GM04504 (cell line): Measurements from ENCODE around the gene TASOR2.

Source experiments
- DNase-seq: peaks from one replicate; pipeline ENCODE4 v3.0.0-alpha.2; 2012; ENCODE audit warnings: low read depth

TASOR2 gene

DNA sequence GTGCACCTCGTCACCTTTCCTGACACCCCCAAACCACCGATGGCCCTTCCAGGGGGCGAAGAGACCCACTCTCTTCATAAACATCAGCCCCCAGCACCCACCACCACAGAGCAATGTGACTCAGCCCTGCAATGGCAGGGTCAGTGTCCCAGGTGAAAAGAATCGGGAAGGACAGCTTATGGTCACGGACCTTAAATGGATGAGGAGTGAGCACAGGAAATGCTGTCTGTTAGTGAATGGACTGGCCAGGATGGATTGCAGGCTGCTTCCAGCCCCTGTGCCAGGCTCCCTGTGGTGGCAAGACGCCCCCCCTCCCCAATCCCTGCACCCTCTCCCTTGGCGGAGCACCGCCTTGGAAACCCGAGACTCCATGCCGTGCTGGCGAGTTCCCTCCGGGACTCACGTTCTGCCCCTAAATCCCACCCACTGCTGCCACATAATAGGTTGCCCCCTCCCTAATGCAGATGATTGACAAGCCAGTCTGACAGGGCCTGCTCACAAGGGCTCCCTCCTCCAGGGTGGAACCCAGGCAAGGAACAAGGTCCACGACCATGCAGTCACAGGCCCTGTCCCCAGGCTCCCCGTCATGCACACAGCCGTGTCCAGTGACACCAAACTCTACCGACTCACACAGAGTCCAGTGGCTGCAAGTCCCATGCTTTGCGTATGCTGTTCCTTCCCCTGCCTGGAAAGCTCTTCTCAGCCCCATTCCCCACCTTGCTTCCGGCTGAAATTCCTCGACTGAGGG lies 25.6 kb upstream of the TASOR2 start:
- no peak for DNase-seq

DNA sequence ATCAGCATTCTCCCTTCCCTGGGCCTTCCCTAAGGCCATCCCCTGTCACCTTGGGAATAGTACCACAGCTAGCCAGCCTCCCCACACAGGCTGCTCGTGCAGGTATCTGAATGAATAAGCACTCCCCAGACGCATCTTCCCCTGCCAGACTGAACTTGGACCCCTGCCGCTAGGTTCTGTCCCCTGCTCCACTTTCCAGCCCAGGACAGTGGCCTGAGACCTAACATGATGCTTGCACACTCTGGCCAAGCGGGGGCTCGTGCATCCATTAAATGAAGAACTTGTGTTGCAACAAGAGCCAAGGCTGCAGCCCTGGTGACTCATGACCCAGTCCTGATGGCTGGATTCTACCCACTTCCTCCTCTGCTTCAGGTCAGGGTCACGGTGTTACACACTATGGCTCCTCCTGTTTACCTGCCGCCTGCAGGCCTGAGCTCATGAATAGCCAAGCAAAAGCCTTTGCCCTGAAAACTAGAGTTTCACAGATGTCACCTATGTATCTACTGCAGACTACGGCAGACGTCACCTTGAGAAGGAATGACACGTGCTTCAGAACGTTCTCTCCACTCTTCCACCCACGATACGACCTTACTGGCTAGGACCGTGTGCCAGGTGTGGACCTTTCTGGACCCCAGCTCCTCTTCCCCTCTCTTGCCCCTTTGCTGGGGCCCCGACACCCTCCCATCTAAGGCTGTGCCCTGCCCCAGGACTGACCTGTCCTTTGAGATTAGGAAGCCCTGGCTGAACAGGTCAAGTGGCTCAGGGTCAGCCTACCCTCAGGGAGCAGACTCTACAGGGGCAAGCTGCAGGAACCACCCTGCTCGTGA lies 24.7 kb upstream of the TASOR2 start:
- peak; percentile 32 for DNase-seq

DNA sequence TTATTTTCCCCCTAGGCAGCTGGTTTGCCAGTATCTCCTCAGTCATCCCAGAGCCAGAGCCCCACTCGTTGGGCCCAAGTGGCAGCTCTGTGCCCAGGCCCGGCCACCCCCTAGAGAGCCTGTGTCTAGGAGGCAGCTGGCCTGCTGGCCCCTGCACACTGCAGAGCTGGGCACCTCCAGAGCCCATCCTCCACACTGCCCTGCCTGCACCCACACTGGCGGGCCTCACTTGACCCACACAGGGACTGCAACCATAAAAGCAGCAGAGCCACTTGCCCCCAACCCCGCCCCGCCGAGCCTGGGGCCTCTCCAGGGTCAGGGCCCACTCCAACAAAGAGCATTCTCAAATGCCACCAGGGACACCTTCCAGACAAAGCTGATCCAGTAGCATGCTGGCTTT lies 23.6 kb upstream of the TASOR2 start:
- no peak for DNase-seq

DNA sequence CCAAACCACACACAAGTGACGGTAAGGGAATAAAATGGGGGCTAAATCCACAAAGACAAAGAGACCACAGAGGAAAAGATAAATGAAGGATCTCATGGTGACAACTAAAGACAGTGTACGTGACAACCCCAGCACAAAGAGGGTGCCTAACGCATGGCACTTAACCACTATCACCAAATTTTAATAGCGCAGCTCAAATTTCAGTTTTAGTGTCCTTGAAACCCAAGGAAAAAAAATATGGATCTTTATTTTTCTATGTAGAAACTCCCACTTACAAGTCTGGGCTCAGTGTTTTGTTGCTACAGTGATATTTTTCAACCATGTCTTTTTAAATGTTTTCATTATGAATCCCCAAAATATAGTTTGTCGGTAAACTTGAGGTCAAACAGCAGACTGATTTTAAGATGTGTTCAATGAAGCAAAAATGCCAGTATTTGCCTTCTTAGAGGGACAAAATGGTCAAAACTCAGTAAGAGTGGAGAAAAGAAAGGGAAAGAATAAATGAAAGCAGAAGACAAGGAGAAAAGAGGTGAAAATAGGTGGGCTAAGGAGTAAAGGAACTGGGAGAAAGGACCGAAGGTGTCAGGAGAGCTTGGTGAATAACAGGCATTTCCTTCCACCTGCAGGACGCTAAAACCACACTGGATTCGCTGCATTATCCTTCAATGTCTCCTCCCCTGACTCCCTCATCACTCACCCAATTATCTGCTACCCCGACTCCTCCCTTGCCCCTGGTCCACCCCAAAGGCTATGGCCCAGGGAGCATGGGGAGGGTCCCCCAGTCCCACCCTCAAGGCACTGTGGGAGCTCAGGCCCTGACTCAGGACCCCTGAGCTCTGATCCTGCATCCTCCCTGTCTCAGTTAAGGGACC lies 21.7 kb upstream of the TASOR2 start:
- DNase-seq: no peak

DNA sequence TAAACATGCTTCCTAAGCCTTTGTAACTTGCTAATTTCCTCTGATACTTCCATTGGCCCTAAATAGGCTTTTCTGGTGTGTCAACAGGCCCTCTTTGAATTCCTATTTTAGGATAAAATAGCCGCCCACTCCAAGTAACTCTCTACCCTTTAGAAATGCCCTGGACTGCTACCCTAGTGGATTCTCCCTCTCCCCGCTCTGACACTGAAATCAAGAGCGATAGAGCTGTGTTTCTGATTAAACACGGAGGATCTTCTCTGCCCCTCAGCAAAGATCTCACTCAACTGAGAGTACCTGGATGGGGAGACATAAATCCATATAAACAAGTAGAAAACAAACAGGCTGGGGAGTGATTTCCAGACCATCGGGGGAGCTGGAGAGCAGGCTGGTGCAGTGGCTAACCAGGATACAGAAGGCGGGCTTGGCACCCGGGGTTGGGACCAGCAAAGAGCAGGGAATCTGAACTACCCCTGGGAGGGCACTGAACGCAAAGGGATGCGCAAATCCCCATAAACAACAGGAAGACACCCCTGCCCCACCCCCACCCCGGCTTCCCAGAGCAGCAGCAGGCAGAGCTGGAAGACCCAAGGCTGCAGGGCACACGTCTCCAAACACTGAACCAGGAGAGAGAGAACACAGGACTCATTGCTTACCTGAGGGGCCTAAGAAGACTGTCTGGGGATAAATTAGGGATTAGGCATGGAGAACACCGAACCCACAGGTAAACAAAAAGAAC lies 20.8 kb upstream of the TASOR2 start:
- no peak for DNase-seq

DNA sequence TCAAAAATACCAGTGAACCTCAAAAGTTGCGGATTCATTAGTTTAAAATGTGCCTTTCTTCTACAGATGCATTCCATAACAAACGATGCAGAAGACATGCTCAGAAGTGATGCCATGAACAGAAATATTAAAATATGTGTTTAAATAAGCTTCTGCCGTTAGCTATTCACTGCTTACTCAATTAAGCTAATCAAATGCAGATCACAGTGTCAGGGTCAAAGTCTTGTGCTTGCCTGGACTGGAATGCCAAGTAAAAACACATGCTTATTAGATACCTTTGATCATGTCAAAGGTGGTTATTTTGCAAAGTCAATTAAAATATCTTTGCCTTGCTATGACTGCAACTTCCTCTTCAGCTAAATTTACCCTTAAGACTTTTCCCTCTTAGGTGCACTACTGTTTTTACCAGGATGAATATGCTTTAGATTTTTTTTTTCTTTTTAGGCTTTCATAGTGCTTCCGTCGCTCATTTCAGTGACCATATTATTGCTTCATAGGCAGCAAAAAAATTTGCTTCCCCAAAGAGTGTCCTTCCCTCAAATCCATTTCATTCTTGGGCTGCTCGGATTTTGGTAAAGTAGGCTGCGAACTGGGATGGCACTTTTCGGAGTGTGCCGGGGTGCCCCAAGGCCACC lies 19.1 kb upstream of the TASOR2 start:
- DNase-seq: no peak

DNA sequence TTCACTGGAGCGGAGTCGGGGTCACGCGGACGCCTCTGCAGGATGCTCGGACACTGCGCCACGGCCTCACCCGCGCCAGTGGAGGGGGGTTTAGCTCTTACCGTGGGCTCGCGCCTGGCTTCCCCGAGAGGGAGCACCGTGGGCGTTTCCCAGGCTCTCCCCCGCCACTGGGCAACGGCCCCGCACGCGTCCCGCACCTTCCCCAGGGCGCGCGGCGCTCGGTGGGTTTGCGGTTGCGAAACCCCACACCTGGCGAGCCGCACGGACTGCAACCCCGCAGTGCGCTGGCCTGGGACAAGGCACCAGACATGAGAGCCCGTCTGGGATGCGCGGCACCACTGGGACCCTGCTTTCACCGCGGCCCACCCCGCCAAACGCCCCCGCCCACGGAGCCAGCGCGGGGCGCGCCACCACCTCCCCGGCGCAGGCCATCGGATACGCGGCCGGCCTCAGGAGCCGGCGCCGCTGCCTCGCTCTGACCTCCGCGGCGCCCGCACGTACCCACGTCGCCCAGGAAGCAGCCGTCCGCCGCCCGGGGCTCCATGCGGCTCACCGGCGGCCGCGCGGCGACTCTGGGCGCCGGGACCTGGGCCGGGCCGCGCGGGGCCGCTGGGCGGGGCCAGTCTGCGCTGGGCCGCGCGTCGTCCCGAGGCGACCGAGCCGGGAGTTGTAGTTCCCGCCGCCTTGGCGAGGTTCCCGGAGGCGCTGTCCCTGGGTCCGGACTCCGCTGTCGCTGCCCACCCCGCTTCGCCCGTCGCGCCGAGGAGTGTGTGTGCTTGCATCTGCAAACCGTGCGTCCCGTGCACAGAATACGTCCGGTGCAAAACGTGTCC lies 18.4 kb upstream of the TASOR2 start, which contains the start of gene ASB13:
ASB13 (minus strand) TSS at position 588 of the 833 bp plus-strand sequence; CDS start at position 544, 44 bp downstream.
- no peak for DNase-seq

DNA sequence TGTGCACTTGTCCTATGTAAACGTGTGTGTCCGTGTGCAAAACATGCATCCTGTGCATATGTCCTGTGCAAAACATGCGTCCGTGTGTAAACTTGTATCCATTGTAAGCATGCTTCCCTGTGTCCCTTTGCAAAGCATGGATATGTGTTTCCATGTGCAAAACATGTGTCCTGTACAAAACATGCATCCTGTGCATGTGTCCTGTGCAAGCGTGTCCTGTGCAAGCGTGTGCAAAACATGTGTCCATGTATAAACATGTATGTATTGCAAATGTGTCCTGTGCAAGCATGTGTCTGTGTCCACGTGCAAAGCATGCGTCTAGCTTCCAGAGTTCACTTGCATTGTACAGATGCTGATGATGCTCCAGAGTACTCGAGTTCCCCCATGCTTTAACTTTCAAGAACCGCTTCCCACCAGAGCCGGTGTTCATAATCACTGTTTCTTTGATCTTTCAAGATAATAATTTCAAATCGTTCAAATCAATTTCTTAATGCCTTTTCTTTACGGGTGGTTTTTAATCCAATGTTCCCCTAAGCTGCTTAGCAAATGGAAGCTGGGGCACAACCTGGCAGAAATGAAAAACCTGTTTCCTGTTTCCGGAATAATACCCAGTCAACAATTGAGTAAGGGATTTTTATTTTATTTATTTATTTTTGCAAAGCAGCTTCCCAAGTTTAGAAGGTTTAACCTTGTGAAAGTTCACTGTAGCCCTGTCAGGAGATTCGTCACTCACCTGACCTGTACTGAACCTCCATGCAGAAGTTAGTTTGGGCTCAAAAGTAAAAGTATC lies 17.6 kb upstream of the TASOR2 start:
- DNase-seq: no peak

DNA sequence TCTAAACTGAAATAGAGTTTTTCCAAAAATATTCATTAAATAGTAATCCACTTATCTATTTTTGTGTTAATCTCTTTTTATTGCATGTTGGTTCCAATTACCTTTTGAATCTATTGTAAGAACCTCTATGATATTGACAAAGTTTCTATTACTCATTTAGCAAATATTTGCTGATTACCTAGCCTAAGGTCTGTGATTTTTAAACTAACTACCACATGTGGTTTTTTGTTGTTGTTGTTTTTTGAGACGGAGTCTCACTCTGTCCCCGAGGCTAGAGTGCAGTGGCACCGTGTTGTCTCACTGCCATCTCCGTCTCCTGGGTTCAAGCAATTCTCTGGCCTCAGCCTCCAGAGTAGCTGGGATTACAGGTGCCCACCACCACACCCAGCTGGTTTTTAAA lies 16.2 kb upstream of the TASOR2 start:
- DNase-seq: no peak

DNA sequence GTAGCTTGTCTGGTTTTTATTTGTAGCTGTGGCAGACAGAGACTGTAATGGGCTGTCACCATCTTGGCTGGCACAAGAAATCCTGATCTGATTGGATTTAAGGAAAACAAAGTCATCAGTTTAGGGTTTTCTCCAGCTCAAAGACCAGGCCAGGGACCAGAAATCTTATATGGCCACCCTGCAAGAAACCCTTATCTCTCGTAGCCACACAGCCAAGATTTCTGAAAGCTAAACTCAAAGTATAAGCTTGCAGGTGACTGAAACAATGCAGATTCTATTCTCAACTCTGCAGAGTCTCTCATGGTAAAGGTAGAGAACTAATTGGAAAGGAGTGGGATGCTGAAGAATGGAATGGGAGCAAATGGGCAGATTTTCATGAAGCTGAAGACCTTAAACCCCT lies 15.0 kb upstream of the TASOR2 start:
- DNase-seq: no peak

DNA sequence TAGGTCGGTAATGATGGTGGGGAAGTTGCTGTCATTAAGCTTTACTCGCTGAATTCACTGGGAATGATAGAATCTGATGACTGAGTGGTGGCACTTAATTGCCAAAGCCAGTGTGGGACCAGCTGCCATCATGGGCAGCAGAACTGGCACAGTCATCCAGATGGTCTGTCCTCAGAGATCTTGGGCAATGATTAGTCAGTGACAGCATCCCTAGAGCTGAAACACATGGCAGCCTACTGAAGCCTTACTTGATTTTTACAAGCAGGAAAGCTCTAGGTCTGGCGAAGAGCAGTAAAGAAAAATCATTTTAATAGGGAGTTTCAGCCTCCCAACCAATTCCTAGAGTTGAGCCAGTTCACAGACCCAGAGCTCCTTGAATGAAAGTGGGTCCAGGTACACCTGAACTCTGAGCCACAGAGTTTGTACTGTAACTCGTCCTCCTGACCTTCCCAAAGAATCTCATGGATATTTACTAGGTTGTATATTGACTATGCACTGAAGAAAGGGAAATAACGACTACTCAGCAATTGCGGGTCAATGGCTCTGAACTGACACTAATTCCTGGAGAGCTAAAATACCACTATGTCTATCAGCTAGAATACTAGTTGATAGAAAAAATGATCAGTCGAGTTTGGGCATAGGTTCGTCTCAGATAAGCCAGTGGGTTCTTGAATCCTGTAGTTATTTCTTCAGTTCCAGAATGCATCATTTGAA lies 13.8 kb upstream of the TASOR2 start:
- DNase-seq: no peak

DNA sequence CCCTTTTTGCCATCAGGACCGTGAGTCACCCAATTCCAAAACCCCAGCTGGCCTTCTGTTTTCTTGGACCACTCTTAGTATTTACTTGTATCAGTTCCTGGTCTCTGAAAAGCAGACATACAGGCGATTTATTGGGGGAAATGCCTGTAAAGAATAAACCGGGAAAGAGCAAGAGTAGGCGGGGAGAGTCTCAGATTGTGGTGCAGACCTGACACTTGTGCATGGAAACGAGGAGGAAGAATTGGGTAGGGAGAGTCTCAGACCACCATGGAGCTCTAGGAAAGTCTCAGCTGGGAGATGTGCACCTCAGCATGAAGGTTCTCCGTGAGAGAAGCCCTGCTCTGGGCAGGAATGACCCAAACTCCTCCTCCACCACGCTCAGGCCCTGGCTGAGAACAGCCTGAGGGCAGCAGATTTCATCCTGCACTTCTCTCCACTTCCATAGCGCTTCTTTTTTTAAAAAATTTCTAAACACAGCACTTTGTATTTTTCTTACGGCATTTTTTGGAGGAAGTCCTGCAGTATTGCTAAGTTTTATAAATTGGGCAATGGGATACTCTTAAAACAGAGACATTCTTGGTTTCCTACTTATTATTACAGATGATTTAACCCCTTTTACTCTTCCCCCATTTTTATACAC lies 6.1 kb upstream of the TASOR2 start:
- no peak for DNase-seq

DNA sequence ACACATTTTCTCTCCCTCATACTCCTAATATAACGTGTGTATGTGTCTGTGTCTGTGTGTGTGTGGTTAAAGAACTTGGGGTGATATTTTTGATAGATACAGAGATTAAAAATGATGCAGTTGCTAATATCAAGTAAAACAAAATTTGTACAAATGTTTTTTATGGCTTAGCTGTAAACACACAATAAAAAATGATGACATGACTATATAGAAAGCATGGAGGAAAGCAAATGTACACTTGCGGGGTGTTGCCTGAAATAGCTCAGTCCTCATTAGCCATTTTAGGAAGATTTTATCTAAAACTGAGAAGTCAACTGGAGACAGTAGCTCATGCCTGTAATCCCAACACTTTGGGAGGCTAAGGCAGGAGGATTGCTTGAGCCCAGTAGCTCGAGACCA lies 5.6 kb upstream of the TASOR2 start:
- DNase-seq: no peak

DNA sequence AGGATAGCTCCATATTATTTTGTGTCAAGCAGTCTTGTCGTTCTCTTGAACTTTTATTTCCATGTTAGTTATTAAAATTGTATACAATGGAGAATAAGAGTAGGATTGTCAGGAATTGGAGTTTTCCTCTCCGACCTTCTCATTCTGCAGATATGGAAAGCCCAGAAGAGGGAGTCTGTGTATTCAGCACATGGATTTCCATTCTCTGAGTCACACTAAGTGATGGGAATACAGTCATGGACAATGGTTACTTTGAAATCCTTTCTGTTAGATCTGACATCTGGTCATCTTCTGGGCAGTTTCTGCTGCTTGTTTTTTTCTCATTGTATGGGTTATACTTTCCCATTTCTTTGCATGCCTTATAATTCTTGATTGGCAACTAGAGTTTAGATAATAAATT lies 5.0 kb upstream of the TASOR2 start:
- no peak for DNase-seq

DNA sequence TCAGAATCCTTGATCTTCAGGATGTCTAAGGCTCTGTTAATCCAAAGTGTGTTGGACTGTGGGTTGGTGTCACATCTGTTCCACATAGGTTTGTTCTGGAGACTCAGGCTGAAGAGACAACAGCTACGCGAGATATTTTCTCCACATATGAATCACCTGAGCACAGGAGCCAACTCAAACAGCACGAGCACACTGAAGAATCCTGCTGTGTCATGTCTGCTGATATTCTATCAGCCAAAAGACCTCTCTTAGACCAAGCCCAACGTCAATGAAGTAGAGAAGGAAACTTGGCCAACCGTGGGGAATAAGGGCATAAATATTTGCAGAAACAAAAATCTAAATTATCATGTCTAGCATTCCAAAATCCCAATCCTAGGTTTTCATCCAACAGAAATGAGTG lies 2.7 kb upstream of the TASOR2 start:
- DNase-seq: no peak

DNA sequence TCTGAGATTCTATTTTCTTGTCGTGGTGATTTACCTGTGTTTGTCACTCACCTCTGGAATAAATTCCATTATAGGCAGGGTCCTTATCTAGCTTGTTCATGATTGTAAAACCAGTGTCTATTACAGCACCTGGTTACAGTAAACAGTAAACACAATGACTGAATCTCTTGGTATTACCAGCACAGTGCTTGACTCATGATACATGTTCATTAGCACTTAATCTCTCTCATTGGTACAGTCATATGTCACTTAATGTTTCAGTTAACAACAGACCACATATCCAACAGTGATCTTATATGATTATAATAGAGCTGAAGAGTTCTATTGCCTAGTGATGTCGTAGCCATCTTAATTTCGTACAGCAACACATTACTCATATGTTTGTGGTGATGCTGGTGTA lies 1.6 kb upstream of the TASOR2 start:
- DNase-seq: no peak

DNA sequence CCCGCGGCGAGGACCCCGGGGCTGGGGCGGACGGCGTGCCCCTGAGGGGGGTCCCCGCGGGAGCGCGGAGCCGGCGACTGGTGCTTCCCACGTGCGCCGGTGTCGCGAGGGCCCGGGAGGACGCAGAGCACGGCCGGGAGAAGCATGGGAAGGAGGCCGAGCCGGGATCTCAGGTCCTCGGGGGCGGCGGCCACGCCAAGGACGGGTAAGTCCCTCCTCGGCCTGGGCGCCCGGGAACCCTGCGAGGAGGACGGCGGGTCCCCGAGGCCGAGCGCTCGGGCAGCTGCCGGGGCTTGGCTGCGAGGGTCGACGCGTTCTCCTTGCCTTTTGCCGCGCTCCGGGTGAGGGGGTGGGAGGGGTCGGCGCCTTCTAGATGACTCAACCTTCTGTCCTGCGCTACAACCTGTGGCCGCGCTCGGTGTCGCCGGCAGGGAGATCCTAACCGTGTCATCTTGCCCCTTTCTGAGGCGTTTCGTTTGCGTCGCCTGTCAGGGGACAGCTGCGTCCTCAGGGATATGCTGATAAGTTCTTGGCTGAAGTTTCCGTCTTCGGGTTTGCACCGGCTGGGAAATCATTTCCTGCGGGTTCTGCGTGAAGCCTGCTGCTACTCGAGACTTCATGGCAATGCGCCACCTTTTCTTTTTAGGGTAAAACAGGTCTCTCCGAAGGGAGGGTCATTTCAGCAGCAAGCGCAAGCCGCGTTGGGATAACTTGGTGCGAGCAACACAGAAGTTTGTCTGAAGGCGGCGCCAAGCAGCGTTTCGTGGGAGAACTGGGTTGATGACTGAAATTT lies 529 bp downstream of the TASOR2 start:
- peak; percentile 45 for DNase-seq
